Right cardiac atrium (tissue), 5 donors: ENCODE measurements around the gene SRGAP1. TPM values are rescaled to one million over a fixed set of nuclear protein-coding genes. Genes with fewer than 3 reads are reported as not detected.
A peak's percentile ranks its signal among the peaks of the same experiment; 100 is the strongest.
"Not testable (repeated sequence)": the region's sequence is repeated elsewhere in the genome, so short reads cannot be mapped to it uniquely, and the experiment has no call there.

Experiments
- ATAC-seq, 2 donors: fragments of 200-7000 bp; cut with Tn5 transposase; one replicate each; pipeline versions ENCODE4 v1.8.0 to v1.9.1; 2020; ENCODE audit warnings: moderate library complexity in 2 of 2, mild to moderate bottlenecking in 1 of 2
- DNase-seq, 3 donors: peaks; one replicate each; pipeline ENCODE4 v3.0.0-alpha.2; 2020
- H3K27ac ChIP-seq: one replicate; pipeline ENCODE4 v1.5.1; 2013; ENCODE audit warnings: mild to moderate bottlenecking, low read length, control low read depth, moderate library complexity
- H3K27me3 ChIP-seq: one replicate; pipeline ENCODE4 v1.6.1; 2013; ENCODE audit not compliant: control insufficient read depth, insufficient read depth
- H3K4me1 ChIP-seq: one replicate; pipeline ENCODE4 v1.6.1; 2013; ENCODE audit warnings: low read length; ENCODE audit not compliant: control insufficient read depth, insufficient read depth
- H3K4me3 ChIP-seq: one replicate; pipeline ENCODE4 v1.5.1; 2013; ENCODE audit warnings: low read length, control low read depth
- H3K9me3 ChIP-seq: one replicate; pipeline ENCODE4 v1.6.1; 2013; ENCODE audit warnings: low read length; ENCODE audit not compliant: control insufficient read depth
- WGBS: extraction: QIAGEN DNeasy Blood & Tissue Kit; methylation state at CpG from one replicate; pipeline ENCODE4 v1.1.7; 2013; 5-methylcytosine and 5-hydroxymethylcytosine counted together
- intact Hi-C, 4 donors: fragments of 100-400 bp; cut with DNase I; formaldehyde crosslinking; loops; one replicate each; pipeline versions ENCODE4 v1.11.0 to v1.14.0; 2022 to 2023
- polyA plus RNA-seq: library from polyadenylated mRNA; stranded (reverse); fragments of 200-250 nt; gene quantifications from one replicate; pipeline ENCODE4 v1.2.3, GENCODE V29; 2013
- total RNA-seq, 4 donors: library from RNA; stranded (reverse); fragmentation: NEBNext Ultra II Directional; extraction: Animal tissue kit (Norgen Biotek cat#: 25700); gene quantifications; one replicate each; pipeline ENCODE4 v1.2.1, GENCODE V29; 2021
- donor health status: healthy with polysubstance abuse.
- donor health status: DM: no; HTN: yes; CAD: no.
- donor health status: DM: no; HTN: no; CAD: no.
- donor health status: DM: no; HTN: yes; CAD: no; lungs with severe emphysema.
- donor health status: DM: yes; HTN: yes; CAD: no.

The SRGAP1 gene
- total and polyA plus RNA-seq, 5 donors, result 1.7 to 5.5 (median 5.1) TPM

GRCh38 chr12:64123448-64123847 lies 278.9 kb downstream of the SRGAP1 start:
- no peak for DNase-seq
- WGBS, result 100% methylated on average over 1 of the region's 1 CpG

GRCh38 chr12:64124511-64125197 lies 280.2 kb downstream of the SRGAP1 start:
- WGBS, result 92% methylated on average over 3 of the region's 3 CpGs
- intact Hi-C loops, result no loop called here
- Histone ChIP-seq H3K4me3 (no peak overlapping the region), H3K9me3 (no peaks in the 10 kb centered on the region), H3K27ac (no peak overlapping the region), H3K4me1 (no peaks in the 10 kb centered on the region), H3K27me3 (no peaks in the 10 kb centered on the region)
- DNase-seq (no peak), ATAC-seq (no peak)

More at GRCh38 chr12:64123448-64123847, 278.9 kb downstream of the SRGAP1 start:
- no peak for ATAC-seq
- Histone ChIP-seq H3K27ac (no peak overlapping the region), H3K27me3 (no peaks in the 10 kb centered on the region), H3K9me3 (no peaks in the 10 kb centered on the region), H3K4me3 (no peak overlapping the region), H3K4me1 (no peaks in the 10 kb centered on the region)
- intact Hi-C loops, result no loop called here

GRCh38 chr12:64125913-64126312 lies 281.4 kb downstream of the SRGAP1 start:
- no peak for ATAC-seq
- no peaks in the 10 kb centered on the region for H3K9me3 ChIP-seq
- WGBS, result 68% methylated on average over 6 of the region's 6 CpGs

GRCh38 chr12:64127811-64128210 lies 283.3 kb downstream of the SRGAP1 start:
- Histone ChIP-seq H3K4me1 (no peaks in the 10 kb centered on the region), H3K9me3 (no peaks in the 10 kb centered on the region), H3K4me3 (no peak overlapping the region), H3K27ac (no peak overlapping the region), H3K27me3 (no peaks in the 10 kb centered on the region)
- 95% methylated on average over 14 of the region's 14 CpGs for WGBS
- peak in 1 of 3 donors; percentile 32 for DNase-seq
- intact Hi-C loops, result no loop called here
- ATAC-seq, result no peak

More at GRCh38 chr12:64125913-64126312, 281.4 kb downstream of the SRGAP1 start:
- no peak for DNase-seq
- Histone ChIP-seq H3K27me3 (no peaks in the 10 kb centered on the region), H3K27ac (no peak overlapping the region), H3K4me3 (no peak overlapping the region), H3K4me1 (no peaks in the 10 kb centered on the region)
- intact Hi-C loops, result no loop called here

- ATAC-seq (no peak), DNase-seq (no peak)
- H3K4me3 ChIP-seq, result no peak overlapping the region
- H3K4me1 ChIP-seq, result no peaks in the 10 kb centered on the region
- intact Hi-C loops, result no loop called here
- H3K27me3 ChIP-seq, result no peaks in the 10 kb centered on the region
- no peaks in the 10 kb centered on the region for H3K9me3 ChIP-seq
- WGBS, result 87% methylated on average over 1 of the region's 1 CpG
- no peak overlapping the region for H3K27ac ChIP-seq
These were observed 283.9 kb downstream of the SRGAP1 start for GRCh38 chr12:64128366-64128765.

GRCh38 chr12:64130476-64130875 lies 286.0 kb downstream of the SRGAP1 start:
- 85% methylated on average over 2 of the region's 2 CpGs for WGBS
- H3K4me3 ChIP-seq, intact Hi-C loops, H3K4me1 ChIP-seq, DNase-seq, H3K27me3 ChIP-seq, H3K9me3 ChIP-seq, ATAC-seq, H3K27ac ChIP-seq: not testable (repeated sequence)

GRCh38 chr12:64131456-64131855 lies 287.0 kb downstream of the SRGAP1 start:
- H3K4me3 ChIP-seq, H3K4me1 ChIP-seq, intact Hi-C loops, H3K9me3 ChIP-seq, H3K27ac ChIP-seq, H3K27me3 ChIP-seq, DNase-seq, ATAC-seq: not testable (repeated sequence)
- WGBS, result 94% methylated on average over 6 of the region's 6 CpGs

GRCh38 chr12:64132672-64133071 lies 288.2 kb downstream of the SRGAP1 start:
- H3K27ac ChIP-seq, H3K4me3 ChIP-seq, DNase-seq, H3K27me3 ChIP-seq, H3K9me3 ChIP-seq, intact Hi-C loops, H3K4me1 ChIP-seq, ATAC-seq: not testable (repeated sequence)
- 97% methylated on average over 2 of the region's 2 CpGs for WGBS

- WGBS, result 90% methylated on average over 6 of the region's 6 CpGs
- H3K4me1 ChIP-seq, result no peaks in the 10 kb centered on the region
- ATAC-seq (no peak), DNase-seq (no peak)
- no peaks in the 10 kb centered on the region for H3K27me3 ChIP-seq
- H3K27ac ChIP-seq, result no peak overlapping the region
- H3K4me3 ChIP-seq, result no peak overlapping the region
- peaks cover 2% of the 10 kb centered on the region for H3K9me3 ChIP-seq
- intact Hi-C loops, result no loop called here
These were observed 292.6 kb downstream of the SRGAP1 start for GRCh38 chr12:64137117-64137516.

- Histone ChIP-seq H3K4me1 (no peaks in the 10 kb centered on the region), H3K27ac (no peak overlapping the region), H3K4me3 (no peak overlapping the region), H3K9me3 (no peaks in the 10 kb centered on the region), H3K27me3 (no peaks in the 10 kb centered on the region)
- intact Hi-C loops, result no loop called here
- ATAC-seq (no peak), DNase-seq (no peak)
- 94% methylated on average over 1 of the region's 1 CpG for WGBS
These were observed 294.5 kb downstream of the SRGAP1 start for GRCh38 chr12:64139021-64139420.

- H3K4me1 ChIP-seq, result no peaks in the 10 kb centered on the region
- no peak for DNase-seq
- H3K27ac ChIP-seq, result no peak overlapping the region
- H3K9me3 ChIP-seq, result no peaks in the 10 kb centered on the region
- WGBS, result 90% methylated on average over 7 of the region's 7 CpGs
- no peak for ATAC-seq
- no peak overlapping the region for H3K4me3 ChIP-seq
- intact Hi-C loops, result no loop called here
- no peaks in the 10 kb centered on the region for H3K27me3 ChIP-seq
These were observed 297.9 kb downstream of the SRGAP1 start for GRCh38 chr12:64142382-64142781.

GRCh38 chr12:64142784-64143183 lies 298.3 kb downstream of the SRGAP1 start:
- intact Hi-C loops, result no loop called here
- no peaks in the 10 kb centered on the region for H3K9me3 ChIP-seq
- ATAC-seq (no peak), DNase-seq (no peak)
- H3K27me3 ChIP-seq, result no peaks in the 10 kb centered on the region
- no peaks in the 10 kb centered on the region for H3K4me1 ChIP-seq
- no peak overlapping the region for H3K27ac ChIP-seq
- 95% methylated on average over 7 of the region's 7 CpGs for WGBS
- H3K4me3 ChIP-seq, result no peak overlapping the region
